SKM-1 treated with dmso at 0.1 percent for 144 hours (cell line): ENCODE measurements around the gene ZBTB45.
"Not testable (repeated sequence)": the region's sequence is repeated elsewhere in the genome, so short reads cannot be mapped to it uniquely, and the experiment has no call there.

Experiments
- DNase-seq: peaks from one replicate; lab custom pipeline; 2025; ENCODE audit not compliant: unreplicated experiment; lab: John Stamatoyannopoulos, UW

Gene ZBTB45

DNA sequence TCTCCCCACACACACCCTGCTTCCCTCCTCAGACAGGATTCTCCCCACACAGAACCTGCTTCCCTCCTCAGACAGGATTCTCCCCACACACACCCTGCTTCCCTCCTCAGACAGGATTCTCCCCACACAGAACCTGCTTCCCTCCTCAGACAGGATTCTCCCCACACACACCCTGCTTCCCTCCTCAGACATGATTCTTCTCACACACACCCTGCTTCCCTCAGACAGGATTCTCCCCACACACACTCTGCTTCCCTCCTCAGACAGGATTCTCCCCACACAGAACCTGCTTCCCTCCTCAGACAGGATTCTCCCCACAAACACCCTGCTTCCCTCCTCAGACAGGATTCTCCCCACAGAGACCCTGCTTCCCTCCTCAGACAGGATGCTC lies 19.6 kb upstream of the ZBTB45 start:
- not testable (repeated sequence) for DNase-seq

DNA sequence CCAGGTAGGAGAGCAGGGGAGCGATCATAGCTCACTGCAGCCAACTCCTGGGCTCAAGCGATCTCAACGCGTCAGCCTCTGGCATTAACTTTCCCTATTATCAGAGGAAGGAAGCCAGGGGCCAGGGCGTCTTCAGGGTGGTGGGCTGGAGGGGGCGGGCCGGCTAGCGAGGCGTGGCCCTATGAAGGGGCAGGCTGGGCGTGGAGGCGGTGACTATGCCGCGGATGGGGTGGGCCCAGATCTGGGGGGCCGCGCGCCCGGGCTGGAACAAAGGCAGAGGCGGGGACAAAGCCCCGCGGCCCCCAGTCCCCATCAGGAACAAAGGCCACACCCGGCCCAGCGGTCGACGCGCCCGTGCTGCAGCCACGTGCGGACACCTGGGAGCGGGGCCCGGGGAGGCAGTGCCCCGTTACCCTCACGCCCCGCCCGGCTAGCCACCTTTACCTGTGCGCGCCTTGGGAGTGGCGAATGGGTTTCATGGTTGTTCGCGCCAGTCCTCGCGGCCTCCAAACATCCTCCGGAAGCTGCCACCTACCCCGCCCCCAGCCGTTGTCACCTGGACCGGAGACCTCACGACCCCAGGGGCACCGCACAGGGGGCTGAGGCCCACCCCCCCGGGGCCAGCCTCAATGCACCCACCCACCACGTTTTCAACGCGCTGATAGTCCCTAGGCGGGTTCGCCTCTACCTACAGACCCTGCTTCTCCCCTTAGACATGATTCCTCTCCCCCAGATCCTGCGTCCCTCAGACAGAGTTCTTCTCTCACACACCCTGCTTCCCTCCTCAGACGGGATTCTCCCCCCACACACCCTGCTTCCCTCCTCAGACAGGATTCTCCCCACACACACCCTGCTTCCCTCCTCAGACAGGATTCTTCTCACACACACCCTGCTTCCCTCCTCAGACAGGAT lies 18.9 kb upstream of the ZBTB45 start:
- DNase-seq, result no peak

GRCh38 chr19:58536852-58537798 lies 17.5 kb upstream of the ZBTB45 start:
- no peak for DNase-seq

DNA sequence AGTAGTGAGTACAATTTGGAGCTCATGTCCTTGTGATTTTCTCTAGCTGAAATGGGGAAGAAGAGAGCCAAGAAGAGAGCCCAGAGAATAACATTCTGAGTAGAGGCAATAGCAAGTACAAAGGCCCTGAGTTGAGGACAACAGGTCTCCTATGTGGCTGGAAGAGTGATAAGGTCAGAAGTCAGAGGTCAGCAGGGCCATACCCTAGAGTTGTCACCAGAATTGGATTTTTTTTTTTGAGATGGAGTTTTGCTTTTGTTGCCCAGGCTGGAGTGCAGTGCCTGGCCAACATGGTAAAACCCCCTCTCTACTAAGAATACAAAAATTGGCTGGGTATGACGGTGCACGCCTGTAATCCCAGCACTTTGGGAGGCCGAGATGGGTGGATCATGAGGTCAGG lies 16.2 kb upstream of the ZBTB45 start:
- no peak for DNase-seq

- no peak for DNase-seq
Measured at GRCh38 chr19:58531034-58531840, 11.6 kb upstream of the ZBTB45 start.

DNA sequence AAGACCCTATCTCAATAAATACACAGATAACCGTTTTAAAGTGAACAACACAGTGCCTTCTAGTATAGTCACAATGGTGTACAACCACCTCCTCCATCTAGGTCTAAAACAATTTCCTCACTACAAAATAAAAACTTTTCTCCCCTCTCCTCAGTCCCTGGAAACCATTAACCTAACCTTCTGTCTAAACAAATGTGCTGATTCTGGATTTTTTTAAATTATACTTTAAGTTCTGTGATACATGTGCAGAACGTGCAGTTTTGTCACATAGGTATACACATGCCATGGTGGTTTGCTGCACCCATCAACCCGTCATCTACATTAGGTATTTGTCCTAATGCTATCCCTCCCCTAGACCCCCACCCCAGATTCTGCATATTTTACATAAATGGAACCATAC lies 9.8 kb upstream of the ZBTB45 start:
- DNase-seq, result no peak

DNA sequence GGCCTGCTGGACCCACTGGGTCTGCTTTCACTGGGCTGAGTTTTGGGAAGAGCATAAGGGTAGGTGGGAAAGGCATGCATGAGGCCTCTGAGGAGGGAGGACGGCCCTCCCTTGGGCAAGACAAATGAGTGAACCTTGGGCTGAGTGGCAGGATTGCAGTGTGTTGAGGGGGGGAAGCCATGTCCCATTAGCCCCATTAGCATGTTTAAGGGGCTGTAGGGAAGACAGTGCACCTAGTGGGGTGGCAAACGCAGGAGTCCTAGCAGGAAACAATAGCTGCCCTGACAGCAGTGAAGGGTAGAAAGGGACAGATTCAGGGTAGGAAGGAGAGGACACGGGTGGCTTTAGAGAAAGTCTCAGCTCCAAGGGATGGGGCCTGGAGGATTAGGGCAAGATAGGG lies 3.1 kb upstream of the ZBTB45 start:
- no peak for DNase-seq

DNA sequence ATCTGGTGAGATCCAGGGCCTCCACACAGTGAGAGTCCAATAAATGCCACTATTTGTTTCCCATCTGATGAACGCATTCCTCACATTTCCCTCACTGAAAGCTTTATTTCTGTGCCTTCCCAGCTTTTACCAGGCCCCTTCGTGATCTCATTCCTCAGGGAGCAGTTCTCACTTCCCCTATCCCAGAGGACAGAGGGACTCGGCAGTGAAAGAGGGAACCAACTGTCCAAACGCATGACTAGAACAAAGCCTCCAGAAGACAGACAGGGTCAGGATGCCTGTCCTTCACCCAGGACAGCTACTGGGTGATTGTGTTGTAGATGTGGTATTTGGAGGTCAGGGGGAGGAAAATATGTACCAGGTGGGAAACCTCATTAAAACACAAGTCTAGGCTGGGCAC lies 2.0 kb upstream of the ZBTB45 start:
- no peak for DNase-seq

DNA sequence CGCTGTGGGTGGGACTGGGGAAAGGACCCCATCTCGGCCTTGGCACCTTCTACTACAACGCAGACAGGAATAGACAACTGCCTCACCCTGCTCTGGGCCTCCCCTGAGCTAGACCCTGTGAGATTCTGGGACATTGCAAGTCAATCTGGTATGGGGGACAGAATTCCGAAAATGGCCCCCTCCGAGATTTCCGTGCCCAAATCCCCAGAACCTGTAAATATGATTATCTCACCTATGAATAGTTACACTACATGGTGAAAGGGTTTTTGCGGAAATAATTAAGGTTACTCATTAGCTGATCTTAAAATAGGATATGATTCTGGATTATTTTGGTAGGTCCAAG lies 618 bp upstream of the ZBTB45 start:
- DNase-seq, result no peak

DNA sequence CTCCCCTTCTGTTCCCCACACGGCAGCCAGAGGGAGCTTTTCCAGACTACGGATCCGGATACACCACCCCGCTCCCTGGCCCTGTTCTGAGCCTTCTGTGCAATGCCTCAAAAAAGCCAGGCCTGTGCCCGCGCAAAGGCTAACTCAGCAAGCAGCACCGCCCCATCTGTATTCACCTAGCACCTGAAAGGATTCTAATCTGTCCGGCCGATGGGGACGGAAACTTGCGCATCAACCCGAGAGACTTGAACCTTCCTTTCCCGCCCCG lies 589 bp downstream of the ZBTB45 start:
- DNase-seq, result peak; percentile 16

- DNase-seq, result peak; percentile 3
Measured at GRCh38 chr19:58518256-58519086, 1.1 kb downstream of the ZBTB45 start.

DNA sequence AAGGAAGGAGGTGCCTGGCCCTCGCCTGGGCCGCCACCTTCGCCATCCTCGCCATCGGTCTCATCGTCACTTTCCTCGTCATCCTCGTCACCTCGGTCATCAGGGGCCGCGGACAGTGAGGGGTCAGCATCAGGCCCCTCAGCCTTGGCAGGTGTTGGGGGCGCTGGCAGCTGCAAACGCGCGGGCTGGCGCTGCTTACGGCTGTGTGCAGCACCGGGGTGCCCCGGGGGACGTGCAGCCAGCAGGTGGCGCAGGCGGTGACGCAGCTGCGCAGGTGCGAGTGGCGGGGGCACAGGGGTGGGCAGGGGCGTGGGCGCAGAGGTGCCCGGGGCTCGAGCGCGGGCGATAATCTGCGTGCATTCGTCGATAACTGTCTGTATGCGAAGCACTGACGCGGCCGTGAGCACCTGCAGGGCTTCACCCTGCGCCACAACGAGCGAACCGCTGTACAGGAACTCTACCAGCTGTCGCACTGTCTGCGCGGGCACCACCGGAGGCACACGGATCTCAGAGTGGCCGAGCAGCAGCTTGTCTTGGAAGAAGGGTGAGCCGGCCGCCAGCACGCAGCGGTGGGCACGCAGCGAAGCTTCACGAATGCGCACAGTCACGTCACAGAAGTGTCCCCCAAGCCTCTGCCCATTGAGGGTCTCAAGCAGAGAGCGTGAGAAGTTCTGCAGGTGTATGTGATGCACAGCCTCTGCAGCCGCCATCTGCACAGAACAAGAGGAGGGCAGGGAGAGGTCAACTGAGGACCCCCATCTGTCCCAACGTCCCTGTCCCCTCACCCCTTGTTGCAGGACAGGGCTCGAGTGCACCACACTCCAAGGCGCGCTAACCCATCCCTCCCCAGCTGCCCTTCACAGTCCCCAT lies 2.4 kb downstream of the ZBTB45 start:
- no peak for DNase-seq

DNA sequence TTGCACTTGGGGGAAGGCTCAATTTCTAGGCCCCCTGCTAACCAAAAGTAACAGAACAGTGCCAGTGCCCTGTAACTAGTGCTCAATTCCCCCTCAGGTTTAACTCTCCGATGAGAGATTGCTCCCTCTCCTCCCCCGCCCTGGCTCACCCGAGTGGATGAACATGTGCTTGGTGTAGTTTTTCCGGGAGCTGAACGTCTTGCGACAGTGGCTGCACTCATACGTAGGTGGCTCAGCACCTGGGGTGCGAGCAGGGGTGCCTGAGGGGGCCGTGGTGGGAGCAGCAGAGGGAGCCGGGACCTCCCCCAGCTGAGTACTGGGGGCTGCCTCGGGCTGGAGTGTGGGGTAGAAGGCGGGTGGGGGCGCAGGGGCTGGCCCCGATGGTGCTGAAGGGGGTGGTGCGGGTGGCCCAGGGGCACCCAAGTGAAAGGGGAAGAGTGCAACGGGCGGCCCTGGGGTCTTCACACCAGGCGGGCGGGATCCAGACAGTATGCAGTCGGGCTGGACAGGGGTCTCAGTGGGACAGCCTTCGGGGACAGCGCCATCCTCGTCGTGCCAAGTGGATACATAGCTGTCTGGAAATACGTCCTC lies 3.3 kb downstream of the ZBTB45 start:
- no peak for DNase-seq

DNA sequence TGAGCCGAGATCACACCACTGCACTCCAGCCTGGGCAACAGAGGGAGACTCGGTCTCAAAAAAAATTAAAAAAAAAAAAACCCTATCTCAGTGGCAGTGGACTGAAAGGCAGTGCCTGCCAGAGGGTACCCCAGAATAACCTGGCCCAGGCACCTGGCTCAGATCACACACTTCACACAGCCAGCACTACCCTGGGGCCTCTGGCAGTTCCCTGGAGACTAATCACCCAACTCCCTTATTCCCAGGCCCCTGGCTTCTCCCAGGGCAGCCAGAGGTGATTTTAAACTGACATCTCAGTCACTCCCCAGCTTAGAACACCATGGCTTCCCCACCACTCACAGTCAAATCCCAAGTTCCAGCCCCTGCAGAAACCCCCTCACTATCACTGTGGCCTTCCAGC lies 4.4 kb downstream of the ZBTB45 start:
- no peak for DNase-seq

- no peak for DNase-seq
Measured at GRCh38 chr19:58514564-58515022, 5.0 kb downstream of the ZBTB45 start.

DNA sequence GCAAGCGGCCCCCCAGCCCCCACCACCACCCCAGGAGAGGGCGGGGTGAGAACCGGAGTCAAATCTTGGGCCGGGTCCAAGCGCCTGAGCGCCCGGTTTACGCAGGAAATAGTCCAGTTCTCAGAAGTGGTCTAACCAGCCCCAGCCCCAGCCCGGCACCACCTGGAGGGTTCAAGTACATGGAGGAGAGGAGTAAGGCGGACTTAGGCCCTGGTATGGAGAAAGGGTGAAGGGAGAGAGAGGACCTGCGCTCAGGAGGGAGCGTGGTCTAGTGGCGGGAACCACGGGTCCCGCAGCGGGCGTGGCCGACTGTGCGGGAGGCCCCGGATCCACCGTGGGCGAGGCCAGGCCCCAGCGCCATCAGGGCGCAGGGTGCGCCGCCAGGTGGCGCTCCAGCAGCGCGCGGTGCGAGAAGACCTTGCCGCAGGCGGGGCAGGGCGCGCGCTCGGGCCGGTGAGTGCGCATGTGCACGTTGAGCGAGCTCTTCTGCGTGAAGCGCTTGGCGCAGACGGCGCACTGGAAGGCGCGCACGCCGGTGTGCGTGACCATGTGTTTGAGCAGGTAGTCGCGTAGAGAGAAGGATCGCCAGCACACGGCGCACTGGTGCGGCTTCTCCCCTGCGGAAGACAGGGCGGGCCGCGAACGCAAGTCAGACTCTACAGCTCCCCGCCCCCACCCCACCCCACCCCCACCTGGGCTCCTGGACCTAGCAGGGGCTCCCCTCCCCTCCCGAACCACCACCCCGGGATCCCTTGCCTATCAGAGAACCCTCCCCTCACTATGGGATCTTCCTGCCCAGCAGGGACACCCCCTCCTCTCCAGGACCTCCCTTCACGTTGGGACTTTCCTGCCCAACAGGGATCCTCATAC lies 5.7 kb downstream of the ZBTB45 start:
- peak; percentile 60 for DNase-seq

DNA sequence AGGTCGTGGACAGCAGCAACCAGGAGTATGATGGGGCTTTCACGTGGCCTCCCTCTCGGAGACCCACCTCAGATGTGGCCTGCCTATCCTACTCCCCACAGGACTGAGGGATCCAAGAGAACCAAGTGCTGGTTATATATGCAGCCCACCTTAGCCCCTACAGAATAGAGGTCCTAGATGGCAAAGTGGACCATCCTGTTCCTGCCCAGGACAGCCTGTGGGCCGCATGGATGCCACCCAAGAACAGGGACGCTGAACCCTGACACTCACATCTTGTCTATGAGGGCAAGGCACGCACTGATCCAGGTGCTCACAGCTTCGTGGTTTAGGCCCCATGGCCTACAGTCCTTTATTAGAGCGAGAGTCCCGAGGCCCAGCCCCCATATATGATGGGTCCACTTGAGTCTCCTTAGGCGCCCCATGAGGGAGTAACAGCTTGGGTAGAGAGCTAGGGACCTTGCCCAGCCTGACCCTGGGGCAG lies 6.4 kb downstream of the ZBTB45 start:
- no peak for DNase-seq
